LNCAP (cell line): ENCODE results near the gene OBSL1.

Experiments
- TF ChIP-seq, protein P1 (sequence below): fragments of 450-650 bp; IDR thresholded peaks from 2 replicates; pipeline ENCODE4 v1.5.1; 2017; ENCODE audit warnings: mild to moderate bottlenecking

Gene OBSL1

DNA sequence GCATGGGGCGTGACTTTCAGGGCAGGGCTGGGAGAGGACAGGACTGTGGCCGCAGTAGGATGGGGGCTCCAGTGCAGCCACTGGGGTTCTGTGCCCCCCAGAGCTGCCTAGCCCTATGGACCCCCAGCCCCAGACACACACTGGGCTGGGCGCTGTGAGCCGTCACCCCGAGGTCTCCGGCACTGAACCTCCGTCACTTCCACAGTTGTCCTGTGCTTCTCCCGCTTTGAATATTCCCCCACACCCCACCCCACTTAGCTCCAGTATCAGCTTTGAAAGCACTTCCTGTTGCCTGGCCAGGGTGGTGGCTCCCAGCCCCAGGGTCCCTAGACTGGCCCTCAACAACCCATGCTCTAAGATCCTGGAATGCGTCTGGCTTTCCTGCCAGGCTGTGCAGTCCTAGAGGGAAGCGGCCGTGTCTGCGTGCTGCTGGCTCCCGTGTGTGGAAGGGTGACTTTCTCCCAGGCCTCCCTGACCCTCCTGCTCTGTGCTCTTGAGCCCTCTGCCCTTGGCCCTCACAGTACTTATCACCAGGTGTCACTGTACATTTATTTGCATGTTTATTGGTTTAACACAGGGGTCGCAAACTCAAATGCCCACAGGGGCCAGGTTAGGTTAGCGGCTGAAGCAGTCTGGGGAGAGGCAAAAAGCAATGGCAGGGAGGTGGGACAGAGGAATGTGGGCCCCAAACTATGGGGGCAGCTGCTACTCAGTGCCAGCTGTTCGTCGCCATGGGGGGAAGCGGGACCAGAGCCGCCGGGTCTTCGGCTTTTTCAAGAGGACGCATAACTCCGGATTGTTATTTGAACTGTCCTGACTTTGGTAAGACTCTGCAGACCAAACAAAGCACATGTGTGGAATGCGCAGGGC lies 9.9 kb downstream of the OBSL1 start:
- TF ChIP-seq, protein P1, sequence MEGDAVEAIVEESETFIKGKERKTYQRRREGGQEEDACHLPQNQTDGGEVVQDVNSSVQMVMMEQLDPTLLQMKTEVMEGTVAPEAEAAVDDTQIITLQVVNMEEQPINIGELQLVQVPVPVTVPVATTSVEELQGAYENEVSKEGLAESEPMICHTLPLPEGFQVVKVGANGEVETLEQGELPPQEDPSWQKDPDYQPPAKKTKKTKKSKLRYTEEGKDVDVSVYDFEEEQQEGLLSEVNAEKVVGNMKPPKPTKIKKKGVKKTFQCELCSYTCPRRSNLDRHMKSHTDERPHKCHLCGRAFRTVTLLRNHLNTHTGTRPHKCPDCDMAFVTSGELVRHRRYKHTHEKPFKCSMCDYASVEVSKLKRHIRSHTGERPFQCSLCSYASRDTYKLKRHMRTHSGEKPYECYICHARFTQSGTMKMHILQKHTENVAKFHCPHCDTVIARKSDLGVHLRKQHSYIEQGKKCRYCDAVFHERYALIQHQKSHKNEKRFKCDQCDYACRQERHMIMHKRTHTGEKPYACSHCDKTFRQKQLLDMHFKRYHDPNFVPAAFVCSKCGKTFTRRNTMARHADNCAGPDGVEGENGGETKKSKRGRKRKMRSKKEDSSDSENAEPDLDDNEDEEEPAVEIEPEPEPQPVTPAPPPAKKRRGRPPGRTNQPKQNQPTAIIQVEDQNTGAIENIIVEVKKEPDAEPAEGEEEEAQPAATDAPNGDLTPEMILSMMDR = no peak

DNA sequence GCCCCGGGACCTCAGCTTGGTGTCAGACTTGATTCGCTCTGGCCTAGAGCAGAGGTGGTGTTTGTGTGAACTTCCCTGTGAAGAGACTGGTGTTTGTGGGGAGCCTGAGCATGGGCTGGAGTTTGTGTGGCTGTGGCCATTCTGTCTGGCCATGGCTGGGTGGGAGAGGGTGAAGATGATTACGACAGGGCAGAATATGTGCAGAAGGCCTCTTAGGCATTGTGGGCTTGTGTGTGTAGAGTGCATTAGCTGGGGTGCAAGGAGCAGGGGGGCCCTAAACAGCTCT lies 10.5 kb downstream of the OBSL1 start:
- TF ChIP-seq, protein P1 = no peak

DNA sequence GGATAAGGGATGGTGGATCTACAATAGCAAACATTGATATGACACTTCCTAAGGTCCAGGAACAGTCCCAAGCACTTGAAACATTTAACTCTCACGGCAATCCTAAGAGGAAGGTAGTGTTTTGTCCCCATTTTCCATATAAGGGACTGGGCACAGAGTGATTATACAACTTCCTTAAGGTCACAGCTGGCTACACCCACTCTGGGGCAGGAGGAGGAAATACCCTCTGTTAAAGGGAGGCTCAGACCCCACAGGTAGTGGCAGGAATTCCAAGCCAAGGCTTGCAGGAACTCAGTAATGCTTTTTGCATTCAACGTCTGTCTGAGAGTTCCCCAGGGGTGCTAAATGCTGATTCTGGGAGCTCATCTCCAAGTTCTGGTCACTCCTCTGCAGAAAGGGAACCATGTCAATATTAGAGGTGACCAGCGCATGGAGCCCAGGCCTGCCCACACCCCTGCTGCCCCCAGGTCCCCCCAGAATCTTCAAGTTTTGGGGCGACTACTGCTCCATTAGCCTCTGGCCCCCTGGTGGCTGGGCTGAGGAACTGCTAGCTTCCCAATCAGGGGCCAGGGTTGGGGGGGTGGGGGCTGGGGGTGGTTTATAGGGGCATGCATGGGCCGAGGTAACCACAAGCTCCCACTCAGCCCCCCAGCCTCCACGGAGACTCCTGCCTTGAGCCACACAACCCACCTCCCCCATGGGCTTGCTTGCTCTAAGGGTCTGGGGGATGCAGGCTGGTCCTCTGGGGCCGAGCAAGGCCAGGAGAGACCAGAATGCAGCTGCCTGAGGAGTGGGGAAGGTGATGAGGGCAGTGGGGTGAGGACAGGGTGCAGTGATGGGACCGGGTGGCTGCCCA lies 11.1 kb downstream of the OBSL1 start:
- TF ChIP-seq, protein P1 = peak; percentile 84

DNA sequence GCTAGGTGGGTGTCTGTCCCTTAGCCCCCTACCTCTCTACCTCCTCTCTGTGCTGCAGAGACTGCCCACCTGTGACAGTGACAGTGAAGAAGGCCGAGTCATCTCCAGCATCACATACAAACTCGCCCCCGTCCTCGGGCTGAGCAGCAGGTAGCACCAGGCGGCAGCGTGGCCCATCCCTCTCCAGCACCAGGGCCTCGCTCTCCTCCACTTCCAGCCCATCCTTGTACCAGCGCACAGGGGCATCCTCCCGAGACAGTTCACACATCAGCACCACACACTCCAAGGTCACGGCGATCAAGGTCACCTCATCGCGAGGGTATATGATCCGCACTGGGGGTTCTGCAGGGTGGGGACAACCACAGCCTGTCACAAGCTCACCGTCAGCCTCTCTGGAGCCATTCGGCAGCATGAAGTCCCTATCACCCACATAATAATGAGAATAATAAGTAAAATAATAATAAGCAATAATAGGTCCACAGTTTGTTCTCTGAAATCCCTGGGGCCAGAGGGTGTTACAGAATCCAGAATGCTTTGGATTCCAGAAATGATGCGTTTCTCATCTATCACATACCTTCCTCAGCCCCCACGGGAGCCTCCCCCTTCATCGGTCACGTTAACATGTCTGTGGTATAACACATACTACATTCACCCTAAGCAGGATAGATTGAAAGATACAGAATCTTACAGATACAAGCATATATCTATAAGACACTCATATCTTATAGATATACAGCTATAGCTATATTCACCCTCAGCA lies 12.0 kb downstream of the OBSL1 start:
- TF ChIP-seq, protein P1 = no peak

DNA sequence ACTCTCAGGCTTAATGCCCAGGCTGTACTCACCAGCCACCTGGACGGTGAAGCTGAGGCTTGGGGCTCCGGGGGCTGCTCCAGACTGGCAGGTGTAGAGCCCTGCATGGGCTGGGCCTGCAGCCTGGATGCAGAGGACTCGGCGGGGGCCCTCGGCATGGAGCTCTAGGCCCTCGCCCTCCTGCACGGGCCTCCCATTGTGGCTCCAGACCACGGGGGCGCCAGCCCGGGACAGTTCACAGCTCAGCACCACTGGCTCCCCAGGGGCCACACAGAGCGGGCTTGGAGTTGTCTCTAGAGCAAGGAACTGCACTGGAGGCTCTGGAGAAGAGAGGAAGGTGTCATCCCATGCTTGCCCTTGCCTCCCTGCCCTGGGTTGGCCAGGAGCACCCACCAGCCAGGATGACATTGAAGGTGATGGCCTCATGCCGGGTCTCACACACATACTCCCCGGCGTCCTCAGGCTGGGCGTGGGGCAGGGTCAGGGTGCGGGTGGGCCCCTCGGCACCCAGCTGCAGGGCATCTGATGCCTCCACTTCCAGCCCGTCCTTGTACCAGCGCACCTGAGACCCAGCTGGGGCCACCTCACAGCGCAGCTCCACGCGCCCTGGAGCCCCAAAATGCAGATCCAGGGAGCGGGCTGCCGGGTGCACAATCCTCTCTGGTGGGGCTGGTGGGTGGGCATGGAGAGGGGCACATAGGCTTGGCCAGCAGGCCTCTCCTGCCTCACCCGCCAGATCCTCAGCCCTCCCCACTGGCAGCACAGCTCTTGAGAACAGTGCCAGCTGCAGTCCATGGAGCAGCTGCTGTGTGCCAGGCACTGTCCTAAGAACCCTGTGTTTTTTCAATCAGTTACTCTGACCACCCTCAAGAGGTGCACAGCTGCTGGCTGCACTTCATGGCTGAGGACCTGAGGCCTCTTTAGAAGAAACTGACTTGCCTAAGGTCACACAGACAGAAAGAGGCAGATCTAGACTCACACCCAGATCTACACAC lies 13.3 kb downstream of the OBSL1 start:
- TF ChIP-seq, protein P1 = no peak

DNA sequence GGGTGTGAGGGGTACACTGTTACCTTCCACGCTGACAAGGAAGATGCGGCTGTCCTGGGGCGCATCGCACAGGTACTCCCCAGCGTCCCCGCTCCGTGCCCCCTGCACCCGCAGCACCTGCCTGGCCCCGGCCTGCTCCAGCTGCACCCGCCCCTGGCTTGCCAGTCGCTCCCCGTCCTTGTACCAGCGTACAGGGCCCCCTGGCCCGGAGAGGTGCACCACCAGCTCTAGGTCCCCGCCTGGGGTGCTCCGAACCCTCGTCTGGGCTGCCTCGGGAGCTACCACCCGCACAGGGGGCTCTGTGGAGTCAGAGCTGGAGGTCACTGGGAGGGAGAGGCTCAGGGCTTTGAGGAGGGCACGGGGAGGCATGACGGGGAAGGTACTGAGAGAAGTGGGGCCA lies 14.0 kb downstream of the OBSL1 start:
- TF ChIP-seq, protein P1 = no peak
